Panc1 (cell line): ENCODE results near the gene RAET1E. TPM values are rescaled to one million over a fixed set of nuclear protein-coding genes. Genes with fewer than 3 reads are reported as not detected.
"Not testable (repeated sequence)": the region's sequence is repeated elsewhere in the genome, so short reads cannot be mapped to it uniquely, and the experiment has no call there.

Source experiments
- ATAC-seq: fragments of 200-7000 bp; cut with Tn5 transposase; 2 replicates; pipeline ENCODE4 v1.9.1; 2020; ENCODE audit warnings: mild to moderate bottlenecking, moderate library complexity
- BruUV-seq: library from RNA; stranded (reverse); fragments of 400-500 nt; replicated peaks from 2 replicates; lab custom pipeline; 2021; lab: Mats Ljungman, UMichigan
- CTCF ChIA-PET: fragments of 300-600 bp; sonication (Branson Sonifier 250); formaldehyde crosslinking; loops from one replicate; lab custom pipeline; 2022; ENCODE audit warnings: antibody characterized with exemption; lab: Charles Lee
- POLR2A ChIA-PET: fragments of 300-600 bp; sonication (Branson Sonifier 250); formaldehyde crosslinking; loops from one replicate; lab custom pipeline; 2022; ENCODE audit warnings: antibody characterized with exemption; lab: Charles Lee
- DNase-seq: peaks from one replicate; pipeline ENCODE4 v3.0.0-alpha.2; 2010; ENCODE audit warnings: low read depth, low spot score
- H3K27ac ChIP-seq: 2 replicates; pipeline ENCODE4 v1.5.1; 2011; ENCODE audit warnings: mild to moderate bottlenecking, low read length, inconsistent platforms
- H3K27me3 ChIP-seq: fragments of 200-500 bp; sonication (Bioruptor generic); 2 replicates; pipeline ENCODE4 v1.6.0; 2014; ENCODE audit warnings: low read length, inconsistent platforms; ENCODE audit not compliant: control insufficient read depth, insufficient read depth
- H3K36me3 ChIP-seq: fragments of 200-500 bp; sonication (Bioruptor generic); 2 replicates; pipeline ENCODE4 v1.5.1; 2014; ENCODE audit warnings: inconsistent platforms, mild to moderate bottlenecking, low read length, moderate library complexity; ENCODE audit not compliant: control insufficient read depth, insufficient read depth
- H3K4me1 ChIP-seq: 2 replicates; pipeline ENCODE4 v1.5.1; 2011; ENCODE audit warnings: inconsistent platforms, mild to moderate bottlenecking, low read length, moderate library complexity; ENCODE audit not compliant: control insufficient read depth, insufficient read depth
- H3K4me3 ChIP-seq, 2 experiments: 2 replicates each; pipeline ENCODE4 v1.5.1; 2011 to 2012; ENCODE audit warnings: low read depth in 2 of 2, low read length in 2 of 2, mild to moderate bottlenecking in 2 of 2, inconsistent platforms in 1 of 2, moderate library complexity in 1 of 2
- H3K9me3 ChIP-seq: fragments of 200-500 bp; sonication (Bioruptor generic); 2 replicates; pipeline ENCODE4 v1.5.1; 2014; ENCODE audit warnings: low read depth, mild to moderate bottlenecking, inconsistent platforms, low read length, moderate library complexity; ENCODE audit not compliant: control insufficient read depth, insufficient read depth
- CTCF ChIP-seq: fragments of 450-650 bp; IDR thresholded peaks from 2 replicates; pipeline ENCODE4 v1.5.1; 2017; ENCODE audit warnings: mild to moderate bottlenecking
- POLR2AphosphoS5 ChIP-seq: IDR thresholded peaks from 2 replicates; pipeline ENCODE4 v1.6.1; 2012; ENCODE audit warnings: mild to moderate bottlenecking, low read depth, low read length, moderate library complexity
- REST ChIP-seq, 2 experiments: IDR thresholded peaks; 2 replicates each; pipeline ENCODE4 v1.6.1; 2011 to 2012; ENCODE audit warnings: low read depth in 2 of 2, control low read depth in 1 of 2, low read length in 1 of 2, mild to moderate bottlenecking in 1 of 2, moderate library complexity in 1 of 2; ENCODE audit not compliant: insufficient read depth in 1 of 2
- SIN3A ChIP-seq: IDR thresholded peaks from 2 replicates; pipeline ENCODE4 v1.6.1; 2012; ENCODE audit warnings: low read depth, mild to moderate bottlenecking, low read length, moderate library complexity, borderline replicate concordance; ENCODE audit not compliant: insufficient read depth
- TCF7L2 ChIP-seq: IDR thresholded peaks from 2 replicates; pipeline ENCODE4 v1.6.1; 2011; ENCODE audit warnings: mild to moderate bottlenecking, low read depth, low read length, inconsistent platforms
- in situ Hi-C: cut with HindIII; loops from 2 replicates; pipeline ENCODE4 v1.10.0; 2016; ENCODE audit warnings: low sequenced_read_pairs, low pct_unique_long_range_greater_than_20kb
- intact Hi-C: fragments of 100-400 bp; cut with micrococcal nuclease; formaldehyde crosslinking; loops from one replicate; pipeline ENCODE4 v1.10.0; 2022; ENCODE audit not compliant: unreplicated experiment
- total RNA-seq: library from RNA; stranded (reverse); gene quantifications from one replicate; pipeline ENCODE4 v1.2.1, GENCODE V29; 2021; ENCODE audit not compliant: unreplicated experiment

Gene RAET1E
- total RNA-seq, 1 experiment from 2014 or later: 1.8 TPM

GRCh38 chr6:149891864-149892263, 6.0 kb downstream of the RAET1E start:
- H3K4me3 ChIP-seq, BruUV-seq, H3K36me3 ChIP-seq, H3K9me3 ChIP-seq, DNase-seq, in situ Hi-C loops, POLR2A ChIA-PET, CTCF ChIA-PET, H3K27ac ChIP-seq, intact Hi-C loops, ATAC-seq, H3K27me3 ChIP-seq: not testable (repeated sequence)
- H3K4me1 ChIP-seq: peaks cover 24% of the 10 kb centered on the region

- no TSS peak for BruUV-seq
- Histone ChIP-seq H3K9me3 (no peaks in the 10 kb centered on the region), H3K36me3 (no peaks in the 10 kb centered on the region), H3K27me3 (no peaks in the 10 kb centered on the region), H3K4me1 (peaks cover 18% of the 10 kb centered on the region), H3K4me3 (no peak overlapping the region), H3K27ac (no peak overlapping the region)
- ATAC-seq (no peak), DNase-seq (no peak)
- in situ Hi-C loops: no loop called here
- ChIA-PET CTCF (no interaction called here), POLR2A (interaction anchor here (0.6 kb wide), 1 partner anchor 15 kb away, joined by 4 read pairs; no protein-coding TSS in a partner anchor)
- intact Hi-C loops: no loop called here
- TF ChIP-seq POLR2AphosphoS5 (no peak), SIN3A (no peak), CTCF (no peak), TCF7L2 (no peak)
Observed at GRCh38 chr6:149891259-149891658, 6.7 kb downstream of the RAET1E start.

GRCh38 chr6:149890629-149891045, 7.3 kb downstream of the RAET1E start:
- H3K36me3 ChIP-seq: no peaks in the 10 kb centered on the region
- peaks cover 11% of the 10 kb centered on the region for H3K4me1 ChIP-seq
- BruUV-seq: no TSS peak
- H3K4me3 ChIP-seq: no peak overlapping the region
- H3K9me3 ChIP-seq: no peaks in the 10 kb centered on the region
- ChIA-PET POLR2A (interaction anchor here (0.6 kb wide), 1 partner anchor 15 kb away, joined by 4 read pairs; no protein-coding TSS in a partner anchor), CTCF (no interaction called here)
- in situ Hi-C loops (no loop called here), intact Hi-C loops (no loop called here)
- ATAC-seq: peak; percentile 36; the same call in 1 of the 2 replicates
- H3K27me3 ChIP-seq: no peaks in the 10 kb centered on the region
- TF ChIP-seq TCF7L2: no peak
- TF ChIP-seq SIN3A: no peak
- TF ChIP-seq REST (IDR thresholded peaks at IDR 0.05; ENCODE audit: insufficient read depth in 1 of 2, low read depth in 2 of 2, low read length in 1 of 2): no peak
- no peak for TF ChIP-seq CTCF
- TF ChIP-seq POLR2AphosphoS5: no peak
- no peak for DNase-seq
- H3K27ac ChIP-seq: no peak overlapping the region
